Measurements from ENCODE around the gene CCDC148.

- no peak for TF ChIP-seq CTCF (IDR thresholded peaks at IDR 0.05; ENCODE audit: extremely low read depth in 1 of 2, insufficient read depth in 1 of 2, low read depth in 1 of 2, low read length in 2 of 2)
- TF ChIP-seq POLR2AphosphoS5 (IDR thresholded peaks at IDR 0.05; ENCODE audit: insufficient read depth, low read depth, low read length): no peak
- no peak for TF ChIP-seq POLR2A (IDR thresholded peaks at IDR 0.05; ENCODE audit: low read depth, low read length)
- no peak for TF ChIP-seq EZH2 (IDR thresholded peaks at IDR 0.05; ENCODE audit: borderline replicate concordance, low read depth, low read length, severe bottlenecking)
- TF ChIP-seq JUN (IDR thresholded peaks at IDR 0.05; ENCODE audit: borderline replicate concordance, insufficient read depth, insufficient read length, low read depth): no peak
- no peak for TF ChIP-seq GATA2 (IDR thresholded peaks at IDR 0.05; ENCODE audit: insufficient read depth, insufficient read length, low read depth, low read length)
Observed at GRCh38 chr2:158388159-158388558, 68.4 kb downstream of the CCDC148 start.

Data from endothelial cell of umbilical vein (primary cell).